H1 (cell line): Measurements from ENCODE around the gene FES. TPM values are rescaled to one million over a fixed set of nuclear protein-coding genes. Genes with fewer than 3 reads are reported as not detected.

ENCODE experiments used
- CTCF ChIA-PET: fragments of 300-600 bp; sonication (Branson Sonifier 250); formaldehyde crosslinking; loops from one replicate; lab custom pipeline; 2021; ENCODE audit not compliant: partially characterized antibody; lab: Charles Lee
- POLR2A ChIA-PET: fragments of 300-600 bp; sonication (Branson Sonifier 250); formaldehyde crosslinking; loops from one replicate; lab custom pipeline; 2021; ENCODE audit warnings: inconsistent platforms; ENCODE audit not compliant: partially characterized antibody; lab: Charles Lee
- DNase-seq, 2 experiments: peaks; one replicate each; pipeline versions ENCODE4 v3.0.0 to v3.0.0-alpha.2; 2010 to 2022; ENCODE audit warnings: low spot score in 2 of 2, low read depth in 1 of 2, mixed read lengths in 1 of 2
- FAIRE-seq: peaks from 2 replicates; lab custom pipeline; 2011; peaks lifted over from hg19 to GRCh38; lab: Jason Lieb, UNC
- H2AFZ ChIP-seq: 2 replicates; pipeline ENCODE4 v1.8.1; 2012; ENCODE audit warnings: low read length, inconsistent platforms
- H2AK5ac ChIP-seq: 2 replicates; pipeline ENCODE4 v1.6.1; 2013; ENCODE audit warnings: low read depth, low read length
- H2BK120ac ChIP-seq: replicated peaks from 2 replicates; pipeline ENCODE3; 2013; ENCODE audit warnings: low read depth, low read length, inconsistent platforms
- H2BK12ac ChIP-seq: 2 replicates; pipeline ENCODE4 v1.6.1; 2013; ENCODE audit warnings: low read depth, low read length
- H2BK15ac ChIP-seq: 2 replicates; pipeline ENCODE4 v1.6.1; 2013; ENCODE audit warnings: low read length
- H2BK20ac ChIP-seq: 2 replicates; pipeline ENCODE4 v1.6.1; 2013; ENCODE audit warnings: low read length
- H2BK5ac ChIP-seq: 2 replicates; pipeline ENCODE4 v1.6.1; 2013; ENCODE audit warnings: low read depth, low read length
- H3K14ac ChIP-seq: 2 replicates; pipeline ENCODE4 v1.6.1; 2013; ENCODE audit warnings: inconsistent platforms; ENCODE audit not compliant: insufficient read length
- H3K18ac ChIP-seq: 2 replicates; pipeline ENCODE4 v1.6.1; 2013; ENCODE audit warnings: low read length; ENCODE audit errors: extremely low read depth
- H3K23ac ChIP-seq: 2 replicates; pipeline ENCODE4 v1.6.1; 2013; ENCODE audit warnings: inconsistent platforms; ENCODE audit not compliant: insufficient read length
- H3K23me2 ChIP-seq: 2 replicates; pipeline ENCODE4 v1.6.1; 2013; ENCODE audit warnings: low read depth, low read length
- H3K27ac ChIP-seq: 2 replicates; pipeline ENCODE4 v1.6.1; 2011; ENCODE audit warnings: low read depth, low read length, inconsistent platforms
- H3K27me3 ChIP-seq, 4 experiments: replicated peaks in 1 of 4; 1 replicate in 1 of 4; 2 replicates in 3 of 4; pipeline versions ENCODE4 v1.6.1 to v1.8.1; 2011 to 2013; ENCODE audit warnings: low read length in 3 of 4, mild to moderate bottlenecking in 3 of 4, inconsistent platforms in 2 of 4, mixed read lengths in 2 of 4, moderate library complexity in 1 of 4; ENCODE audit not compliant: control insufficient read depth in 3 of 4, insufficient read depth in 3 of 4; ENCODE audit errors: extremely low read depth in 1 of 4
- H3K36me3 ChIP-seq, 4 experiments: 2 replicates each; pipeline versions ENCODE4 v1.6.1 to v1.8.1; 2011 to 2013; ENCODE audit warnings: mild to moderate bottlenecking in 4 of 4, low read length in 3 of 4, moderate library complexity in 2 of 4, control low read depth in 1 of 4, inconsistent platforms in 1 of 4; ENCODE audit not compliant: insufficient read depth in 4 of 4, control insufficient read depth in 2 of 4
- H3K4ac ChIP-seq: replicated peaks from 2 replicates; pipeline ENCODE3; 2013; ENCODE audit warnings: low read length, low read depth, mixed read lengths, inconsistent platforms; ENCODE audit not compliant: insufficient read length
- H3K4me1 ChIP-seq, 4 experiments: replicated peaks in 1 of 4; 1 replicate in 1 of 4; 2 replicates in 3 of 4; pipeline versions ENCODE4 v1.6.1 to v1.8.1; 2011 to 2013; ENCODE audit warnings: low read length in 3 of 4, inconsistent platforms in 2 of 4, mixed read lengths in 1 of 4; ENCODE audit not compliant: insufficient read depth in 4 of 4, control insufficient read depth in 3 of 4
- H3K4me2 ChIP-seq, 2 experiments: 2 replicates each; pipeline versions ENCODE4 v1.6.1 to v1.8.1; 2011 to 2013; ENCODE audit warnings: low read depth in 2 of 2, low read length in 2 of 2, control low read depth in 1 of 2, inconsistent platforms in 1 of 2, mild to moderate bottlenecking in 1 of 2; ENCODE audit not compliant: insufficient read depth in 1 of 2
- H3K4me3 ChIP-seq, 4 experiments: fragments of 200-600, 300-600 bp in 1 of 4; sonication (generic), shearing (Covaris generic), sonication (Bioruptor Twin) in 1 of 4; 2 replicates each; pipeline versions ENCODE4 v1.5.1 to v1.8.1; 2011 to 2016; ENCODE audit warnings: low read length in 4 of 4, low read depth in 3 of 4, control low read depth in 2 of 4, inconsistent platforms in 2 of 4, mild to moderate bottlenecking in 2 of 4, mixed read lengths in 1 of 4, moderate library complexity in 1 of 4; ENCODE audit not compliant: insufficient read depth in 2 of 4; ENCODE audit errors: extremely low read depth in 1 of 4
- H3K56ac ChIP-seq: replicated peaks from 2 replicates; pipeline ENCODE3; 2013; ENCODE audit warnings: low read depth, mild to moderate bottlenecking, mixed read lengths, low read length, inconsistent platforms; ENCODE audit not compliant: insufficient read length
- H3K79me1 ChIP-seq: 2 replicates; pipeline ENCODE4 v1.6.1; 2013; ENCODE audit warnings: low read depth, low read length, control low read depth
- H3K79me2 ChIP-seq, 2 experiments: 2 replicates each; pipeline versions ENCODE4 v1.6.1 to v1.8.1; 2012 to 2013; ENCODE audit warnings: low read length in 2 of 2, mild to moderate bottlenecking in 2 of 2, inconsistent platforms in 1 of 2; ENCODE audit not compliant: insufficient read depth in 2 of 2, control insufficient read depth in 1 of 2
- H3K9ac ChIP-seq, 4 experiments: replicated peaks in 1 of 4; 1 replicate in 1 of 4; 2 replicates in 3 of 4; pipeline versions ENCODE4 v1.6.1 to v1.8.1; 2011 to 2013; ENCODE audit warnings: low read depth in 3 of 4, low read length in 3 of 4, control low read depth in 2 of 4, mild to moderate bottlenecking in 2 of 4, moderate library complexity in 2 of 4, inconsistent platforms in 1 of 4; ENCODE audit errors: extremely low read depth in 1 of 4
- H3K9me3 ChIP-seq, 2 experiments: 2 replicates each; pipeline versions ENCODE4 v1.6.1 to v1.8.1; 2012 to 2013; ENCODE audit warnings: mild to moderate bottlenecking in 2 of 2, moderate library complexity in 2 of 2, control low read depth in 1 of 2, inconsistent platforms in 1 of 2, low read depth in 1 of 2, low read length in 1 of 2, mixed read lengths in 1 of 2; ENCODE audit not compliant: insufficient read depth in 2 of 2
- H4K20me1 ChIP-seq, 2 experiments: replicated peaks in 1 of 2; 2 replicates each; pipeline versions ENCODE3 to v1.8.1; 2011 to 2013; ENCODE audit warnings: inconsistent platforms in 2 of 2, low read length in 2 of 2, mild to moderate bottlenecking in 1 of 2; ENCODE audit not compliant: insufficient read depth in 2 of 2, control insufficient read depth in 1 of 2
- H4K5ac ChIP-seq: 2 replicates; pipeline ENCODE4 v1.6.1; 2013; ENCODE audit warnings: low read length, low read depth, mixed read lengths, inconsistent platforms; ENCODE audit not compliant: insufficient read length
- H4K8ac ChIP-seq: 2 replicates; pipeline ENCODE4 v1.8.0; 2013; ENCODE audit warnings: mild to moderate bottlenecking, moderate library complexity, low read length, inconsistent platforms; ENCODE audit not compliant: insufficient read depth; ENCODE audit errors: extremely low read depth
- H4K91ac ChIP-seq: replicated peaks from 2 replicates; pipeline ENCODE3; 2013; ENCODE audit warnings: low read length, mixed read lengths, inconsistent platforms; ENCODE audit not compliant: insufficient read length
- CHD1 ChIP-seq: IDR thresholded peaks from 2 replicates; pipeline ENCODE4 v1.6.1; 2012; ENCODE audit warnings: low read depth, low read length, improper control_type of control experiment
- HDAC2 ChIP-seq, 2 experiments: fragments of 300-600 bp in 1 of 2; sonication (generic) in 1 of 2; IDR thresholded peaks; 2 replicates each; pipeline ENCODE4 v1.6.1; 2011 to 2012; ENCODE audit warnings: low read depth in 2 of 2, low read length in 2 of 2, mild to moderate bottlenecking in 2 of 2, moderate library complexity in 2 of 2, borderline replicate concordance in 1 of 2, inconsistent platforms in 1 of 2
- JUN ChIP-seq: IDR thresholded peaks from 2 replicates; pipeline ENCODE4 v1.6.1; 2011; ENCODE audit warnings: low read depth, mild to moderate bottlenecking, improper control_type of control experiment, low read length
- POLR2AphosphoS5 ChIP-seq: IDR thresholded peaks from 2 replicates; pipeline ENCODE4 v1.6.1; 2011; ENCODE audit warnings: low read depth, low read length
- POU5F1 ChIP-seq: IDR thresholded peaks from 2 replicates; pipeline ENCODE4 v1.6.1; 2011; ENCODE audit warnings: low read depth, mild to moderate bottlenecking, low read length, moderate library complexity
- SP2 ChIP-seq: IDR thresholded peaks from 2 replicates; pipeline ENCODE4 v1.6.1; 2012; ENCODE audit warnings: mild to moderate bottlenecking, low read length, inconsistent platforms
- WGBS, 2 experiments: shearing (Covaris generic) in 1 of 2; methylation state at CpG; one replicate each; pipeline versions ENCODE4 v1.1.6 to v1.1.7; 2013 to 2015; ENCODE audit warnings: low lambda C conversion rate in 2 of 2, mixed read lengths in 2 of 2, inconsistent platforms in 1 of 2, low coverage in 1 of 2, missing lambda C conversion rate in 1 of 2; ENCODE audit not compliant: insufficient replicate concordance in 2 of 2, insufficient coverage in 1 of 2, insufficient read length in 1 of 2; ENCODE audit errors: extremely low coverage in 1 of 2, missing lambda C conversion rate in 1 of 2; 5-methylcytosine and 5-hydroxymethylcytosine counted together
- polyA plus RNA-seq, 7 experiments: library from polyadenylated mRNA; depleted of rRNA in 3 of 7; stranded (reverse) in 5 of 7; unstranded in 2 of 7; fragments of >200 nt in 5 of 7; fragments of 200-250 nt in 2 of 7; gene quantifications; 1 replicate in 5 of 7; 2 replicates in 1 of 7; 4 replicates in 1 of 7; pipeline versions ENCODE4 v1.2.1 to v1.2.3, GENCODE V29; 2011 to 2013; ENCODE audit warnings: missing spikeins in 2 of 7, mixed read lengths in 2 of 7
- total RNA-seq: library from RNA; stranded (reverse); fragmentation: NEBNext Ultra II Directional; extraction: Animal tissue kit (Norgen Biotek cat#: 25700); gene quantifications from 2 replicates; pipeline ENCODE4 v1.2.1, GENCODE V29; 2021

FES gene
- total and polyA plus RNA-seq, 2 of the 8 experiments (the other 6 are each of a cell fraction or from before 2014, with no cell fraction given), result 8.5 to 8.6 TPM

- Histone ChIP-seq H3K23me2 (0 out of 2 replicates have a peak, but pooled peaks cover 1% of the 10 kb centered on the region), H4K5ac (no peak overlapping the region), H3K27me3 (no peaks in the 10 kb centered on the region), H3K79me2 (peaks cover 0 to 5% of the 10 kb centered on the region in 2 experiments; a peak in 2 of 4 replicates), H3K4me1 (peaks cover 11 to 24% (median 16%) of the 10 kb centered on the region in 4 experiments), H3K14ac (no peak overlapping the region), H2BK20ac (no peak overlapping the region), H3K4ac (no peak overlapping the region), H4K8ac (no peak overlapping the region), H3K9me3 (no peaks in the 10 kb centered on the region), H3K18ac (no peak overlapping the region), H3K27ac (no peak overlapping the region), H3K4me3 (no peak overlapping the region), H2BK5ac (no peak overlapping the region), H3K23ac (no peak overlapping the region), H2BK12ac (no peak overlapping the region), H2BK120ac (no peak overlapping the region), H2AFZ (no peak overlapping the region), H3K56ac (no peak overlapping the region), H3K36me3 (peaks cover 5 to 18% (median 13%) of the 10 kb centered on the region in 4 experiments; a peak in 5 of 8 replicates), H3K9ac (no peak overlapping the region), H4K20me1 (peaks cover 0 to 4% of the 10 kb centered on the region in 2 experiments), H3K79me1 (peaks cover 2% of the 10 kb centered on the region; the same call in 1 of the 2 replicates), H2AK5ac (no peak overlapping the region), H3K4me2 (no peak overlapping the region), H4K91ac (no peak overlapping the region), H2BK15ac (no peak overlapping the region)
- CTCF ChIA-PET, result interaction anchor here (1.9 kb wide), 1 partner anchor 12 kb away, joined by 5 read pairs; no protein-coding TSS in a partner anchor
- WGBS, 2 experiments, result 91% methylated on average over 15 of the region's 15 CpGs; no CpG with 5 or more reads in 1 of the 2 experiments
- FAIRE-seq, result no peak
- DNase-seq, result no peak
- TF ChIP-seq POU5F1, result no peak
- TF ChIP-seq JUN, result no peak
- TF ChIP-seq HDAC2 (IDR thresholded peaks at IDR 0.05; ENCODE audit: borderline replicate concordance in 1 of 2, low read depth in 2 of 2, low read length in 2 of 2), result no peak
- TF ChIP-seq POLR2AphosphoS5, result no peak
- no peak for TF ChIP-seq SP2
- no peak for TF ChIP-seq CHD1
- POLR2A ChIA-PET, result interaction anchor here (1.1 kb wide), 1 partner anchor 13 kb away, joined by 3 read pairs; no protein-coding TSS in a partner anchor
Observed at GRCh38 chr15:90876512-90877170, 7.7 kb upstream of the FES start.
